ENCODE data around the gene ZNF25.
"Not testable (repeated sequence)": the region's sequence is repeated elsewhere in the genome, so short reads cannot be mapped to it uniquely, and the experiment has no call there.

ZNF25 gene

GRCh38 chr10:37937864-37938263 lies 38.6 kb downstream of the ZNF25 start:
- no peak for DNase-seq

- DNase-seq = no peak
Measured at GRCh38 chr10:37934791-37935190, 41.7 kb downstream of the ZNF25 start.

- no peak for DNase-seq
Measured at GRCh38 chr10:37930423-37930822, 46.0 kb downstream of the ZNF25 start.

GRCh38 chr10:37908165-37908564 lies 68.3 kb downstream of the ZNF25 start:
- DNase-seq = not testable (repeated sequence)

GRCh38 chr10:37906382-37906781 lies 70.1 kb downstream of the ZNF25 start:
- DNase-seq = no peak

All from fibroblast of upper back skin (primary cell).